HG03520 (cell line): ENCODE results near the gene GLA.

Experiments used
- ATAC-seq: cut with Tn5 transposase; IDR thresholded peaks from one replicate; pipeline ENCODE4 v1.9.1; 2021; ENCODE audit warnings: mild to moderate bottlenecking, moderate library complexity; ENCODE audit not compliant: unreplicated experiment

The GLA gene

GRCh38 chrX:101359966-101360365 is 47.8 kb downstream of the GLA start:
- no peak for ATAC-seq

- no peak for ATAC-seq
These were observed 50.4 kb downstream of the GLA start for GRCh38 chrX:101357166-101357795.

- no peak for ATAC-seq
These were observed 58.5 kb downstream of the GLA start for GRCh38 chrX:101349193-101349562.

- ATAC-seq = peak; percentile 92
These were observed 59.1 kb downstream of the GLA start, which contains the start of gene TIMM8A for GRCh38 chrX:101348452-101349192. TSS of gene TIMM8A (minus strand) at chrX:101348742. CDS start at chrX:101348664, 78 bp downstream.

- no peak for ATAC-seq
These were observed 59.8 kb downstream of the GLA start for GRCh38 chrX:101347859-101348451.
